C1 segment of cervical spinal cord (tissue), 14 donors: ENCODE data around the gene PFDN5.
"Not testable (repeated sequence)": the region's sequence is repeated elsewhere in the genome, so short reads cannot be mapped to it uniquely, and the experiment has no call there.

Source experiments
- DNase-seq, 14 donors: peaks; one replicate each; lab custom pipeline; 2025; lab: John Stamatoyannopoulos, UW

Gene PFDN5

DNA sequence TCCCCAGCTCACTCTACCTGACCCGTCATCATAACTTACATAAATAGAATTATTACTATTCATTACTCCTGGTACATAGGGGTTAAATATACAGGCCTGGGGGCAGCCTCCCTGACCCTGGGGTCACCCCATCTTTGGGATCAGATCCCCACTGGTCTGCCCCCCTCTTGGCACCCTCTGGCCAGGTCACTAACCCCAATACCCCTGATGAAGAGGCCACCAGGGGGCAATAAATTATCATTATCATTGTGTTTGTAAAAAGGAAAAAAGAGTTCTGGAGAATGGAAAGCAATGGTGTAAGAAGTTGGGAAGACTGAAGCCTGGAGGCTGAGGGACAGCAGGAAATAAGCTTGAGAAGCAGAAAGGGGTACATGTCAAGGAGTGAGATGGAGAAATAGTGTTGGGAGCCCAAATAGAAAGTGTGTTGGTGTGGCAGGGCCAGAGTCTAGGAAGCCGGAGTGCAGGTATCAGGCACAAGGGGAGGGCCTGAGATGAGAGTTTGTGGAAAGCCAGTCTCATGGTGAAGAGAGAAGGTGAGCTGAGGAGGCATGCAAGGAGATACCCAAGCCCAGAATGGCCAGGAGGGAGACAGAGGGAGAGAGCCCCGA, 32.2 kb downstream of the PFDN5 start:
- no peak for DNase-seq

DNA sequence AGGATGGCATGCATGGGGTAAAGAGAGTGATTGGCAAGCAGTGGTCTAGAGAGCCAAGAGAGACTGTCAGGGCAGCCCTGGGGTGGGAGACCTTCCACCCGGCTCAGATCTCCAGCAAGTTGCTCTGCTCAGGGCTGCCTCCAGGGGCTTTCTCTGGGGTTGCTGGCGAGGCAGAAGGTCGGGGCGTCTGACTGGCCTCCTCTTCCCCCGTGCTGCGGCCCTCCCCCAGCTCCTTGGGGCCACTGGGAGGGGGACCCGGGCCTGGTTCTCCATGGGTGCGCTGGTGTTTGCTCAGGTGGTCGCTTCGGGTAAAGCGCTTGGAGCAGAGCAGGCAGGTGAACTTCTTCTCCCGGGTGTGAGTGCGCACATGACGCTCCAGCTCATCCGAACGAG, 32.7 kb downstream of the PFDN5 start:
- no peak for DNase-seq

DNA sequence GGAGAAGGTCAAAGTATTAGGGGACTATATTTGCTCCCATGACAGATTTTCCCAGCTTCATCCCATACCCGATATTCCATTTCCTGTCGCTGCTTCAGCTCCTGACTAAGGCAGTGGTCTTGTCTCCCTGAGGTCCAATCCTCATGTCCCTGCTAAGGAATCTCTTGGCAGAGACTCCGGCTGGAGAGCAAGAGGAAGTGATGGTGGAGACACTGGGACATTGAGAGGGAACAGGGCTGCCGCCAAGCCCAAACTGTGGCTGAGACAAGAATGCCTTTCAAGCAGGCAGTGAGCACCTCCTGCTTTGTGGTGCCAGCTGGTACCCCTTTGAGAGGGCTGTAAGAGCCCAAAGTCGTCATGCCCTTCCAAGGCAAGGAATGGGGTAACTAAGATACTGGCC, 35.3 kb downstream of the PFDN5 start:
- no peak for DNase-seq

DNA sequence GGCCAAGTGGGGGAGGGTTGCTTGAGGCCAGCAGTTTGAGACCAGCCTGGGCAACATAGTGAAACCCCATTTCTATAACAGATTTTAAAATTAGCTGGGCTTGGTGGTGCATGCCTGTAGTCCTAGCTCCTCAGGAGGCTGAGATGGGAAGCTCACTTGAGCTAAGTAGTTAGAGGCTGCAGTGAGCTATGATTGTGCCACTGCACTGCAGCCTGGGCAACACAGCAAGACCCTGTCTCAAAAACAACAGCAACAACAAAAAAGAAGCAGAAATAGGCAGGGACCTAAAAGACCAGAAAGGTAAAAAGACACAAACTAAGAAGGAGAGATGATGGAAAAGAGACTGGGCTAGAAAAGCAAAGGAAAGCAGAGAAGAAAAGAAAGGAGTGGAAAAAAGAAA, 37.0 kb downstream of the PFDN5 start:
- DNase-seq = not testable (repeated sequence)

DNA sequence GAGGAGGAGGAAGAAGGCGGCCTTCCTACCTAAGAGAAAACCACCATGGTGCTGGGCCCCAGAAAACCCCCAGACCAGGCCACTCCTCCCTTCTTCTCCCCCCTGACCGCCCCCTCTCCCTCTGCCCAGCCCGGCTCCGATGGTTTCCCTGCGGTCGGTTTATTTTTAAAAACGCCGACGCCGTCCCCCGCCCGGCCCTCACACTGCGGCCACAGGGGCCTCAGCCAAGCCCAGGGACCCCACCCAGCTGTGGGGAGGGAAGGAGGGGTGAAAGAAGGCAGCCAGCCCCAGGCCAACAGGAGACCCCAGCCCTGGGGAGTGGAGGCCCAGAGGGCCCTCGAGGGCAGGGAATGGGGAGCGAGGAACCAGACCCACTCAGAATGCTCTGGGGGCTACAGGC, 37.4 kb downstream of the PFDN5 start:
- DNase-seq = no peak

DNA sequence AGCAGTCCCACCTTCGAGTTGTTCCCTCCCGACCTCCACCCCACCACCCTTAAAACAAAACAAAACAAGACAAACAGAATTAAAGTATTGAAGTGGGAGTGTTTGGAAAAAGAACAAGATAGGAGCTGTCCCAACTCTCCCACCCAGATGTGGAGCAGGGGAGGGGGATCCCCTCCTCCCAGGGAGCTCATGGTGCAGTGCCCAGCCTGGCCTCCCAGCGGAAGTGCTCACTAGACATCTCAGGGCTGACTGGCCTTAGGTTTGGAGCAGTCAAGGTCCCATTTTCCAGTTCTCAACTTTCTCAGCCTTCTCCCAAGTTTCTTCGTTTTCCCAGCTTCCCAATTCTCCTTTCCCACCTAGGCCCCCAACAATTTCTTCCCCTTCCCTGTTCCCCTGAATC, 37.9 kb downstream of the PFDN5 start:
- DNase-seq = no peak

DNA sequence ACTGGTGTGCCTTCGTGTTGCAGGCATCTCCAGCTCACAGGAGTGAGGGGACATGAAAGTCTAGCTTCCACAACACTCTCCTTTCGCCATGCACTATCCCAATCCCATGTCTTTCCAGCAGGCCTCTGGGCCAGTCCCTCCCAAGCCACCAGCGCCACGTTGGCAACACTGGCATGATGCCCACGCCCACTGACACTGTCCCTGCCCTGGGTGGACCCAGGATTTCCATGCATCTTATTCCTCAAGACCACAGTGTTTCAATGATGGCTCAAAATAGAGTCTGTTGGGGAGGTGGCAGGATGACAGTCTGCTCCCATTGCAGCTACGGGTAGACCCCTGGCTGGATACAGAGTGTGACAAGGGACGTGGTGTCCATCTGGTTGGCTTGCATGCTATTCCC, 38.5 kb downstream of the PFDN5 start:
- no peak for DNase-seq

DNA sequence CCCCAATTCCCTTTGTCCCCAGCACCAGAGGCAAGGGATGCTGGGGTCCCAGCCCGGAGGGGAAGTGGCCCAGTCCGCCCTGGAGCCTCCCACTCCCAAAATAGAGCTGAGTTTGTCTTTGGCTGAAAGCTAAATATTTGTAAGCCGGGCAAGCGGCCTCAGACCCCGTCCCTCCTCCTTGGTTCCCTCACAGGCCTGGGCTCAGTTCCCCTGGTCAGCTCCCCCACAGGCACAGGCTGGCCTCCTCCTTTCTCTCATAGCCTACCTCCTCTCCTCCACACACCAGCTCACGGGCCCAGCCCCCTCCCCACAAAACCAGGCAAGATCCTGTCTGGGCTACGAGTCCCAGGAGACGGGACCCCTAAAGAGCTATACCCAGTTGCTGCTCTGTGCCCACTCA, 39.5 kb downstream of the PFDN5 start:
- DNase-seq = no peak

DNA sequence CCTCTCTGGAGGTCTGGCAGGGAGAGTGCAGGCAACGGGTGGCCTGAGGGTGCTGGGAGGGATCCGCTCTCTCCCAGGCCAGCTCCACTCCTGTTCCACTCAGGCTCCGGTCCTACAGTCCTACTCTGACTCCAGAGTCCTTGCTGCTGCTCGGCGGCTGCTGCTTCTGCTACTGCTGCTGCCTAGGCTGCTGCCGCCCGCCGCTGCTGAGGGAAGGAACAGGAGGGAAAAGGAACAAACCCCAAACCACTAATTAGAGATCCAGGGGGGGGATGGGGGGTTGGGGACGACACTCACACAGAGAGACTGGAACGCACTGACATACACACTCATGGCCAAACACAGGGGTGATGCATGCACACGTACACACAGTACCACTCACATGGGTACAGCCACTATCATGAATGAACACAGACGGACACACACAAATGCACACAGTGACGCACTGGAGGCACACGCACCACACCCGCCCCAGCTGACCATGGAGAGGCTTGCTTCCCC, 40.9 kb downstream of the PFDN5 start, which contains the start of gene SP7:
Gene SP7 (minus strand): TSS at position 174 of the 501 bp plus-strand sequence. CDS start 708 bp downstream, outside the sequence.
- no peak for DNase-seq

DNA sequence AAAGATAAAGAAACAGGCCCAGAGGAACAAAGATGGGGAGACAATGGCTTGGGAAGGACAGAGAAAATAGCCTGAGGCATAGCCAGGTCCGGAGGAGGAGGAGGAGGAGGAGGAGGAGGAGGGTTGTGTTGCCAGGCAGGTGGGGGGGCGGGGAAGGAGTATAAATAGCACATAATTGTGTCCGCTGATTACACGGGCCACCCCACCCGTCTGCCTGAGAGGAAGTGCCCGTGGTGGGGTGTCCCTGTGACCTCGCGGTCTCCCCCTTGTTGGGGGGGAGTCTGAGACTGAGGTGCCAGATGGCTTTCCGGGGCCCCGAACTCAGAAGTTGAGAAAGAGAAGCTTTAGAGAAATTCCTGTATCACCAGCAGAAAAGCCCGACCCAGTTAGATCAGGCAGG, 42.7 kb downstream of the PFDN5 start:
- no peak for DNase-seq

DNA sequence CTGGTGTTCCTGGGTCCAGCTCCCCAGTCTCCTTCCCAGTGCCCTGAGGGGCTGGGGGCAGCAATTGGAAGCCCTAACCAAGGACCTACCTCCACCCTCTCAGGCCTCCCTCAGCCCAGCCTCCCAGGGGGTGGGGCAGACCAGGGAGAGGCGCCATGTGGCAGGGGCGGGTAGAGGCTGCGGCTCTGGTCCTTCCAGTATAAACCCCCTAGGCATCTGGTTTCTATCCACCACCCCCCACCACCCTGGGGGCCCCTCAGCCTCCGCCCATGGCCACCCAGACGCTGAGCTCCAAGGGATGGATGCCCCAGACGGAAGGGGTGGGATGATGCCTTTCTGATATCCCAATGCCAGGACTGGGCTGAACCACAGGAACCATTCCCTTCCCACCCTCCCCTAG, 43.6 kb downstream of the PFDN5 start:
- no peak for DNase-seq

DNA sequence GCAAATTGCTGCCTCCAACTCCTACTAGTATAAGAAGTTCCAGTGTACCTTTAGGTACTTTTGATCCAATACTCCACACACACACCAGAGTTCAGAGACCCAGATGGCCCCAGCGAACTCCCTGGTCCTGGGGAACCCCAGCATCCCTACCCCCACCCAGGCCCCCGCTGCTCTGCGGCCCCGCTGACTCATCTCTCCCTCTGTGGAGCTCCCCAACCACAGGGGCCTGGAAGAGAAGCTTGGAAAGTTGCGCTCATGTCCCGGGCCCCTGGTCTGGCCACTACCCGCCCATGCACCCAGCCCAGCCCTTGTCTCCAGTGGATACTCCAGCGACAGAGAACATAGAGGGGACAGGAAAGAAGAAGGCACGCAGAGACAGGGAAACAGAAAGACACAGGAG, 45.1 kb downstream of the PFDN5 start:
- no peak for DNase-seq

DNA sequence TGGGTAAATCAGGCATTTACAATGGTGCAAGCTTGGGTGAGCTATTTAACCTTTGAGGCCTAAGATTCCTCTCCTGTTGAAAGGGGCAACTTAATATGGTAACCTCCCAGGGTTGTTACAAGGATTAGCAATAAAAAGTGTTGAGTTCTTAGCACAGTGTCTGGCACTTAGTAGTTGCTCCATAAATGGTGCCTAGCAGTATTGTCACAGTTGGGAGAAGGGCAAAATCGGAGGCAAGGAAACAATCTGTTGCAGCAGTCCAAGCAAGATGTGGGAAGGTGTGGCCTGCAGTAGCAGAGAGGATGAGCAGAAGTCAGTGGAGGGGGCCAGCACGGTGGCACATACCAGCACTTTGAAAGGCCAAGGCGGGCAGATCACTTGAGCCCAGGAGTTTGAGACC, 48.1 kb downstream of the PFDN5 start:
- no peak for DNase-seq

DNA sequence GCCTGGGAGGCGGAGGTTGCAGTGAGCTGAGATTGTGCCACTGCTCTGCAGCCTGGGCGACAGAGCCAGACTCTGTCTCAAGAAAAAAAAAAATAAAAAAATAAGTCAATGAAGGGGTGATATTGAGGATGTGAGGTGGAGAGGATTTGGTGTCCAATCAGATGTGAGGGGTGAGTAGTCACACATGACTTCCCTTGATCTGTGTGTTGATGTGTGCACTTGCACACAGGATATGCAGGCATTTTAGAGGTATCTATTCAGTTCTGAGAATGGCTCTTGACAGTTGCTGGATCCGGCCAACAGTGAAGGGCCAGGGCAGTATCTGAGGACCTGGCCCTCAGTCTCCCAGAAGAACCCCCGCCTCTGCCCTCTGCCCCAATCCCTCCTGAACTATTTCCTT, 48.6 kb downstream of the PFDN5 start:
- DNase-seq = no peak

DNA sequence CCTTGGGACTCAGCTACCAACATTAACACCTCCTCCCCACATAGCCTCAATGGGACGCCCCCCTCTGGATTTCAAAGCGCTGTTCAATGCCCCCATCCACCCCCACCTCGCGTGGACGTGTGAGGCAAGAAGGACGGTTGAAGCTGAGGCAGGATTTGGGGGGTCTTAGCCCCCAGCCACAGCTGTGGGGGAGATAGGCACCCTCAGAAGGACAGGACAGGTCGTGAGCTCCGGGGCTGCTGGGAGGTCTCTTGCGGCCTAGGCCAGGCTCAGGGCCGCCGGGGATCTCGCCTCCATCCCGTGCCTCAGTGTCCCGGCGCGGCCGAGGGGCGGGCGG, 49.1 kb downstream of the PFDN5 start:
- peak in 1 of 14 donors; percentile 59 for DNase-seq

DNA sequence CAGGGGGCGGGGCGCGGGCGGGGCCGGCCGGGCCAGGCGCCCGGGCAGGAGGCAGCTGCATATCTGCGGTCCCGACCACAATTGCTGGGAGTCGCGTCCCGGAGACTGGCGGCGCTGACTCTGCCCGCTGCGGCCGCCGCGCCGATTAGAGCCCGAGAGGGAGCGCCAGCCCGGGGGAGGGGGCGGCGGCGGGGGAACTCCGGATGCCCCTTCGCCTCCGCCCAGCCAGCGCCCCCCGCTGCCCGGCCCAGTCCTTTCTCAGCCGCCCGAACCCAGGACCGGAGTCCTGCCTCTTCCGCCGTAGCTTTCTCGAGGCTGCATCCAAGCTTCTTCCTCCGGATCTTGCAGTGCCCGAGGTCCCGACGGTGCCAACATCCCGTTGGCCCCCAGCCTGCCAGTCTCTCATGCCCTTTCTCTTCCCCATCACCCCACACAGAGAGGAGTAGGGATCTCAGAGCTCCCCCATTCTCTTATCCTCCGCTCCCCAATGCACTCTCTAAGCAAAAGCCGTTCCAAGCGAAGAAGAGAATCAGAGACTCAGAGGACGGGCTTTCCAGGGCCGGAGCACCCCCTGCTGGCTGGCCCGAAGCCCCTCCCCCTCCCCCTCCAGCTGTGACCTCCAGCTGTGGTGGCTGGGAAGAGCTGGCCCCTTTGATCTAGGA, 49.6 kb downstream of the PFDN5 start:
- DNase-seq = peak in 13 of 14 donors; percentile 32 to 90 (median 73)

DNA sequence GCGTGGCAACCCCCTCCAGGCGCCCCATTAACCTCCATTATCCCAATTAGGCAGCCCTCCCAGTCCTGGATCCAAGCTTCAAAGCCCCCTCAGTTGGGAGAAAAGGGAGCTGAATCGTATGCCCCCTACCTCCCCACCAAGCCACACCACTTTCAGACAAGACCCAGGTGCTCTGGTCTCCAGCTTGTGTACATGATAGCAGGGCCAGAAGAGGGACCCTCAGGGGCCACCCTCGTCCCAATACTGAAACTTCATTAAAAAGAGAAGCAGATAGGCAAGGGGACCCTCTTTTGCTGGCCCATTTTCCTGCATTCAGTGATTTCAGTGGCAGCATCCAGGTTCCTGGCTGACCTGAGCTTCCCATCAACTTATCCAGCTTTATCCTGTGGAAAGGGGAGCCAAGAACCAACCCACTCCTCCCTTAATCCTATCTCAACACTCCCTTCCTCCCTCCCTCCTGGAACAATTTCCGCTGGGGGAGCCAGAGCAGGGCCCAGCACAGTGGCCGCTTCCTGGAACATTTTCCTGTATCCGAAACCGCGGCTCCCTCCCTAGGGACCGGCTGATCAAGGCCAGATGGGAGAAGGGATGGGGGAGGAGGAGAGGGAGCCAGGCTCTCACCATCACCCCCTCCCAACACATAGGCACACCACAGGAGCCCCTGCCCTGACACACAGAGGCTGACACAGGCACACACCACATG, 50.3 kb downstream of the PFDN5 start:
- DNase-seq = peak in 1 of 14 donors; percentile 48

DNA sequence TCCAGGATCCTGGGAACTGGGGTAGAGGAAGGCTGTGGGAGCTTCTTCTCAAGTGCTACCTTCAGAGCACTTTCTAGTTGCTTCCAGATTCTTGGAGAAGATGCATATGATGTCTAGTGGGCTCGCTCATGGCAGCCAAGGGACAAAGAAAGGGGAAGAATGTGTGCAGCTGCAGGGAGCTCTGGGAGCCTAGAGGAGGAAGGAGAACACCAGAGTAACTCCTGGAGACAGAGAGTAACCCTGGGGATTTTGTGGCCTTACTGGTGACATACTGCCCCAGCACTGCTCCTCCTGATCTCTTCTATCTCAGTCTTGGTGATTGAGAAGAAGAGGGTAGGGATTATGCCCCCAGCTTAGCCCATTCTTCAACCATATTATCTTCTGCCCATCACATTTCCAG, 51.1 kb downstream of the PFDN5 start:
- no peak for DNase-seq

DNA sequence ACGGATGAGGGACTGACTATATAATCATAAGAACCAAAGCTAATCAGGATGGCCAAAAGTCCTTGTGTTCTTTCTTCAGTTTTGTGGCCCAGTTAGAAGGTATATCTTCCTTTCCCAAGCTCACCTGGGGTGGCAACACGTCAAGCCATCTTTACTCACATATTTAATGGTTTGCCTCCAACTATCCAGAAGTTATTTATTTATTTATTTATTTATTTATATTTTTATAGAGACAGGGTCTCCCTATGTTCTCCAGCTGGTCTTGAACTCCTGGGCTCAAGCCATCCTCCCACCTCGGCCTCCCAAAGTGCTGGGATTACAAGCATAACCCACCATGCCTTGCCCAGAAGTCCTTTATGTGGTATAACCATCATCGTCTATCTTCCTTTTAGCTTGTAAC, 52.6 kb downstream of the PFDN5 start:
- no peak for DNase-seq
